ENCODE results near the gene RAX2. TPM values are rescaled to one million over a fixed set of nuclear protein-coding genes. Genes with fewer than 3 reads are reported as not detected.

The RAX2 gene
- total and polyA plus RNA-seq, 2 experiments from 2014 or later: 0.22 TPM; not detected in 1

DNA sequence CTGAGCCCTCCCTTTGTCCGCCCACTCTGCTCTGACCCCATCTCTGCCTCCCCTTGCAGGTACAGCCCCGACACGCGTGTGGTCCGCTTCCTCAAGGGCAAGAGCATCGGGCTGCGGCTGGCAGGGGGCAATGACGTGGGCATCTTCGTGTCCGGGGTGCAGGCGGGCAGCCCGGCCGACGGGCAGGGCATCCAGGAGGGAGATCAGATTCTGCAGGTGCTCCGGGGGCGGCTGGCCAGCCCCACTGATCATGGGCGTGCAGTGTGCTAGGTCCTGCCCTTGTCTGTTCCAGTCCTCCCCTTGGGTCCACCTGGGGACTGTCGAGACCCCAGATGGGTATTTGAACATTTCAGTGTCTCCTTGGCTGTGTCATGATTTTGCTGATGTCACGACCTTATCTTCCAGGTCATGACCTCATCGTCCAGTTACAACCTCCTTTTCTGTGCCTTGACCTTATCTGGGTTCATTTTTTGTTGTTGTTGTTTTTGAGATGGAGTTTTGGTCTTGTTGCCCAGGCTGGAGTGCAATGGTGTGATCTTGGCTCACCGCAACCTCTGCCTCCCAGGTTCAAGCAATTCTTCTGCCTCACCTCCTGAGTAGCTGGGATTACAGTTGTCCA lies 35.8 kb downstream of the RAX2 start:
- Histone ChIP-seq H4K20me1 (ENCODE audit: insufficient read depth, poor library complexity, severe bottlenecking) (no peaks in the 10 kb centered on the region), H3K9me3 (ENCODE audit: low read depth) (no peaks in the 10 kb centered on the region), H3K4me2 (no peak overlapping the region), H3K4me3 (no peak overlapping the region), H3K4me1 (ENCODE audit: insufficient read depth) (no peaks in the 10 kb centered on the region), H3K9me2 (replicated peaks; ENCODE audit: insufficient read depth) (no peaks in the 10 kb centered on the region), H3K27ac (no peak overlapping the region), H3K36me3 (replicated peaks; ENCODE audit: insufficient read depth, low read depth) (no peaks in the 10 kb centered on the region), H2AFZ (no peak overlapping the region), H3K27me3 (no peaks in the 10 kb centered on the region), H3K79me2 (no peaks in the 10 kb centered on the region)
- DNase-seq (ENCODE audit: low spot score): no peak
- no peak for TF ChIP-seq EZH2phosphoT487 (IDR thresholded peaks at IDR 0.05; ENCODE audit: low read depth, severe bottlenecking, unreplicated experiment)
- TF ChIP-seq, protein P1, sequence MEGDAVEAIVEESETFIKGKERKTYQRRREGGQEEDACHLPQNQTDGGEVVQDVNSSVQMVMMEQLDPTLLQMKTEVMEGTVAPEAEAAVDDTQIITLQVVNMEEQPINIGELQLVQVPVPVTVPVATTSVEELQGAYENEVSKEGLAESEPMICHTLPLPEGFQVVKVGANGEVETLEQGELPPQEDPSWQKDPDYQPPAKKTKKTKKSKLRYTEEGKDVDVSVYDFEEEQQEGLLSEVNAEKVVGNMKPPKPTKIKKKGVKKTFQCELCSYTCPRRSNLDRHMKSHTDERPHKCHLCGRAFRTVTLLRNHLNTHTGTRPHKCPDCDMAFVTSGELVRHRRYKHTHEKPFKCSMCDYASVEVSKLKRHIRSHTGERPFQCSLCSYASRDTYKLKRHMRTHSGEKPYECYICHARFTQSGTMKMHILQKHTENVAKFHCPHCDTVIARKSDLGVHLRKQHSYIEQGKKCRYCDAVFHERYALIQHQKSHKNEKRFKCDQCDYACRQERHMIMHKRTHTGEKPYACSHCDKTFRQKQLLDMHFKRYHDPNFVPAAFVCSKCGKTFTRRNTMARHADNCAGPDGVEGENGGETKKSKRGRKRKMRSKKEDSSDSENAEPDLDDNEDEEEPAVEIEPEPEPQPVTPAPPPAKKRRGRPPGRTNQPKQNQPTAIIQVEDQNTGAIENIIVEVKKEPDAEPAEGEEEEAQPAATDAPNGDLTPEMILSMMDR (IDR thresholded peaks at IDR 0.05; ENCODE audit: poor library complexity): no peak
- WGBS (ENCODE audit: low lambda C conversion rate, missing lambda C conversion rate): 94% methylated on average over 20 of the region's 21 CpGs

DNA sequence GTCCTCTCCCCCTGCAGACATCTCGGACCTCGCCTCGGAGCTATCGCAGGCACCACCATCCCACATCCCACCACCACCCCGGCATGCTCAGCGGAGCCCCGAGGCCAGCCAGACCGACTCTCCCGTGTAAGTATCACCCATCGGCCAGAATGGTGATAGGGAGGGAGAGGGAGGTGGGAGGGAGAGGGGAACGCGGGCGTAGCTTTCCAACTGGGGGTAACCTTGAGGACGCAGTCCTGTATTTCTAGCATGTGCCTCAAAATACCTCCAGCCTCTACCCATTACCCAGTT lies 37.8 kb downstream of the RAX2 start:
- no peak overlapping the region for H2AFZ ChIP-seq
- no peak overlapping the region for H3K27ac ChIP-seq
- no peaks in the 10 kb centered on the region for H3K4me1 ChIP-seq (ENCODE audit: insufficient read depth)
- TF ChIP-seq, protein P1 (IDR thresholded peaks at IDR 0.05; ENCODE audit: poor library complexity): no peak
- TF ChIP-seq EZH2phosphoT487 (IDR thresholded peaks at IDR 0.05; ENCODE audit: low read depth, severe bottlenecking, unreplicated experiment) (no peak), EZH2 (IDR thresholded peaks at IDR 0.05; ENCODE audit: borderline replicate concordance) (no peak)
- no peaks in the 10 kb centered on the region for H3K9me3 ChIP-seq (ENCODE audit: low read depth)
- WGBS (ENCODE audit: low lambda C conversion rate, missing lambda C conversion rate): 96% methylated on average over 14 of the region's 14 CpGs
- H3K27me3 ChIP-seq: no peaks in the 10 kb centered on the region
- no peaks in the 10 kb centered on the region for H4K20me1 ChIP-seq (ENCODE audit: insufficient read depth, poor library complexity, severe bottlenecking)
- no peak for DNase-seq (ENCODE audit: low spot score)
- no peak overlapping the region for H3K4me3 ChIP-seq
- no peaks in the 10 kb centered on the region for H3K9me2 ChIP-seq (replicated peaks; ENCODE audit: insufficient read depth)
- H3K36me3 ChIP-seq (replicated peaks; ENCODE audit: insufficient read depth, low read depth): no peaks in the 10 kb centered on the region
- no peak overlapping the region for H3K4me2 ChIP-seq
- H3K79me2 ChIP-seq: no peaks in the 10 kb centered on the region

DNA sequence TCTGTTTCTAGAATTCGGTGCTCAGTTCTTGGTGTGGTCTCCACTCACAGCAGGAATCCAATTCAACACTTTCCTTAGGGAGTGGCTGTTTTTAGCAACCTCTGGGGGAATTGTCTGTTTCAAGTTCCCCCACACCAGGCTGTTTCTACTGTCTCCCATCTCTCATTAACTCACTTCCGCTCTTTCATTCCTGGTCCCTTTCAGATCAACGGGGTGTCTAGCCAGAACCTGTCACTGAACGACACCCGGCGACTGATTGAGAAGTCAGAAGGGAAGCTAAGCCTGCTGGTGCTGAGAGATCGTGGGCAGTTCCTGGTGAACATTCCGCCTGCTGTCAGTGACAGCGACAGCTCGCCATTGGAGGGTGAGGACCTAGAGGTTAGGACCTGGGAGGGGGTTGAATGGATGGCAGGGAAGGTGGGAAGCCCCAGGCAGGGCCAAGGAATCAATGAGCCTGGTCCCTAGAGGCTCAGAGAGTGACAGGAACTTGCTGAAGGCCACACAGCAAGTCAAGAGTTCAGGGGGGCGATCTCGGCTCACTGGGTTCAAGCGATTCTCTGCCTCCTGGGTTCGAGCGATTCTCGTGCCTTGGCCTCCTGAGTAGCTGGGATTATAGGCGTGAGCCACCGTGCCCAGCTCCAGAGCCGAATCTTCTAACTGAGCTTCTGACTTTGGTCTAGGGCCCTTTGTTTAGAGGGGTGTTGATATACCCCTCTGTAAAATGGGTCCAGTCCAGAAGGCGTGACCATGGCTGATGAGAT lies 38.3 kb downstream of the RAX2 start:
- H3K27ac ChIP-seq: no peak overlapping the region
- H3K4me1 ChIP-seq (ENCODE audit: insufficient read depth): no peaks in the 10 kb centered on the region
- no peak overlapping the region for H3K4me3 ChIP-seq
- no peaks in the 10 kb centered on the region for H3K79me2 ChIP-seq
- no peak overlapping the region for H2AFZ ChIP-seq
- no peak for TF ChIP-seq EZH2 (IDR thresholded peaks at IDR 0.05; ENCODE audit: borderline replicate concordance)
- TF ChIP-seq EZH2phosphoT487 (IDR thresholded peaks at IDR 0.05; ENCODE audit: low read depth, severe bottlenecking, unreplicated experiment): no peak
- TF ChIP-seq, protein P1 (IDR thresholded peaks at IDR 0.05; ENCODE audit: poor library complexity): no peak
- no peaks in the 10 kb centered on the region for H3K27me3 ChIP-seq
- DNase-seq (ENCODE audit: low spot score): no peak
- H3K9me3 ChIP-seq (ENCODE audit: low read depth): no peaks in the 10 kb centered on the region
- H3K4me2 ChIP-seq: no peak overlapping the region
- no peaks in the 10 kb centered on the region for H3K36me3 ChIP-seq (replicated peaks; ENCODE audit: insufficient read depth, low read depth)
- H3K9me2 ChIP-seq (replicated peaks; ENCODE audit: insufficient read depth): no peaks in the 10 kb centered on the region
- H4K20me1 ChIP-seq (ENCODE audit: insufficient read depth, poor library complexity, severe bottlenecking): no peaks in the 10 kb centered on the region
- WGBS (ENCODE audit: low lambda C conversion rate, missing lambda C conversion rate): 91% methylated on average over 20 of the region's 20 CpGs

Data from hepatocyte (in vitro differentiated cells).